Endothelial cell of hepatic sinusoid (primary cell): ENCODE data around the gene N4BP2.
"Not testable (repeated sequence)": the region's sequence is repeated elsewhere in the genome, so short reads cannot be mapped to it uniquely, and the experiment has no call there.

Experiments used
- in situ Hi-C: cut with HindIII; loops from 2 replicates; pipeline ENCODE4 v1.10.0; 2017; ENCODE audit warnings: low sequenced_read_pairs

Gene N4BP2

DNA sequence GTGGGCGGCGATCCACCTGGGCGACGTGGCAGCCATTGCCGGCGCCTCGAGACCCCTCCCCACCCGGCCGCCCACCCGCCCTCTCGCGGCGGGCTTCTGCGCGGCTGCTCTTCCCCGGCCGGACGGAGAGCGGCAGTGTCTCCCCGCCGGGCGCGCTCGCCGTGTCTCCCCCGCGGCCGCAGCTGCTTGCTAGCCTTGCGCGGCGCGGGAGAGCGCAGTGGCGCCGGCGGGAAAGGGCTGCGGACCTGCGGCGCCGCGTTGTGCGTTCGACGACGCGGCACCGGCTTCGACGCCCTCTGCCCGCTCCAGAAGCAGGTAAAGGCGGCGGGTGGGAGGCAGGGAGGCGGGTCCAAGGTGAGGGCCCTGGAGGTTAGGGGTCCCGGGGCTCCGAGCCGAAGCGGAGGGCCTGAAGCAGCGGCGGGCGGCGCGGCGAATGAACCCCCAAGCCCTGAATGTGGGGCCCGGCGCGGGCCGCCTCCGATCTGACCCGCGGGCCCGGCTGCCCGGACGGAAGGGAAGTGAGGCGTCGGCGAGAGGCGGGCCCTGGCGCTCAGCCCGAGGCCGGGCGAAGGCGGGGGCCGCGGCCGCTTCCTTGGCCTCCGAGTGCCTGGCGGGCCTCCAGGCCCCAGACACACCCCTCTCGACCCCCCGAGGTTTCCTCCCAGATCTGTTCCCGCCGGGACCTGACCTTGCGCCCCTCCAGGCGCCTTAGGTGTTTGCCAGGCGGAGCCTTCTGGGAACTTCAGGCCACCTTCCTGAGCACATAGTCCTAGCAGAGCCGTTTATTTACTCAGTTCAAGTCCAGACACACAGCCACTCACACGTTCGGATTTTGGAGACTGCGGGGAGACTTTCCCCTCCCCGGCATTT, at the start of gene N4BP2:
N4BP2 (plus strand) TSS at position 135 of the 870 bp plus-strand sequence. CDS start 40,491 bp downstream, outside the sequence.
- in situ Hi-C loops = no loop called here

DNA sequence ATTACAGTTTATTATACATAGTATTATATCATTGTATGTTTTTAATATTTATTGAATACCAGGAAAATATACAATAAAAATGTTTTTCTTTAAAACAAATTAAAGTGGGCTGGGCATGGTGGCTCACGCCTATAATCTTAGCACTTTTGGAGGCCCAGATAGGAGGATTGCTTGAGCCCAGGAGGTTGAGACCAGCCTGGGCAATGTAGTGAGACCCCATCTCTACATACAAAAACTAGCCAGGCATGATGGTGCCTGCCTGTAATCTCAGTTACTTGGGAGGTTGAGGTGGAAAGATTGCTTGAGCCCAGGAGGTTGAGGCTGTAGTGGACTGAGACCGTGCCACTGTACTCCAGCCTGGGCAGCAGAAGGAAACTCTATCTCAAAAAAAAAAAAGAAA, 40.6 kb upstream of the N4BP2 start:
- in situ Hi-C loops = no loop called here

DNA sequence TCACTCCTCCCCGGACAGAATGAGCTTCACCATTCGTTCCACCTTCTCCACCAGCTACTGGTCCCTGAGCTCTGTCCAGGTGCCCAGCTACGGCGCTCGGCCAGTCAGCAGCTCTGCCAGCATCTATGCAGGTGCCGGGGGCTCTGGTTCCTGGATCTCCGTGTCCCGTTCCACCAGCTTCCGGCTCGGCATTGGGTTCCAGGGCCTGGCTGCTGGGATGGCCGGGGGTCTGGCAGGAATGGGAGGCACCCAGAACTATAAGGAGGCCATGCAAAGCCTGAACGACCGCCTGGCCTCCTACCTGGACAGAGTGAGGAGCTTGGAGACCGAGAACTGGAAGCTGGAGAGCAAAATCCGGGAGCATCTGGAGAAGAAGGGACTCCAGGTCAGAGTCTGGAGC, 36.4 kb upstream of the N4BP2 start:
- in situ Hi-C loops = no loop called here

DNA sequence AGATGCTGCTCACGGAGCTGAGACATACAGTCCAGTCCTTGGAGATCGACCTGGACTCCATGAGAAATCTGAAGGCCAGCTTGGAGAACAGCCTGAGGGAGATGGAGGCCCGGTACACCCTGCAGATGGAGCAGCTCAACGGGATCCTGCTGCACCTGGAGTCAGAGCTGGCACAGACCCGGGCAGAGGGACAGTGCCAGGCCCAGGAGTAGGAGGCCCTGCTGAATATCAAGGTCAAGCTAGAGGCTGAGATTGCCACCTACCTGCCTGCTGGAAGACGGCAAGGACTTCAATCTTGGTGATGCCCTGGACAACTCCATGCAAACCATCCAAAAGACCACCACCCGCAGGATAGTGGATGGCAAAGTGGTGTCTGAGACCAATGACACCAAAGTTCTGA, 35.5 kb upstream of the N4BP2 start:
- in situ Hi-C loops = not testable (repeated sequence)

DNA sequence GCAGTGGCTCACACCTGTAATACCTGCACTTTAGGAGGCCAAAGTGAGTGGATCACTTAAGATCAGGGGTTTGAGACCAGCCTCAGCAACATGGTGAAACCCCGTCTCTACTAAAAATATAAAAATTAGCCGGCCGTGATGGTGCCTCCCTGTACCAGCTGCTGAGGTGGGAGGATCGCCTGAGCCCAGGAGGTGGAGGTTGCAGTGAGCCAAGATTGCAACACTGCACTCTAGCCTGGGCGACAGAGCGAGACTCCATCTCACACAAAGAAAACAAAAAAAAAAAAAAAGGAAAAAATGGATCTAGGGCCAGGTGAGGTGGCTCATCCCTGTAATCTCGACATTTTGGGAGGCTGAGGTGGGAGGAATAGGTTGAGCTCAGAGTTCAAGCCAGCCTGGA, 32.6 kb upstream of the N4BP2 start:
- in situ Hi-C loops = not testable (repeated sequence)

DNA sequence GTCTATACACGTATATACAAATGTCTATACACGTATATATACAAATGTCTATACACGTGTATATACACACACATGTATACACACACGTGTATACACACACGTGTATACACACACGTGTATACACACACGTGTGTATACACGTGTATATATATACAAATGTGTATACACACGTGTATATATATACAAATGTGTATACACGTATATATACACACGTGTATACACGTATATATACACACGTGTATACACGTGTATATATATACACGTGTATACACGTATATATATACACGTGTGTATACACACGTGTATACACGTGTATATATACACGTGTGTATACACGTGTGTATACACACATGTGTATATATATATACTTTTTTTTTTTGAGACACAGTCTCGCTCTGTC, 23.9 kb upstream of the N4BP2 start:
- in situ Hi-C loops = no loop called here

DNA sequence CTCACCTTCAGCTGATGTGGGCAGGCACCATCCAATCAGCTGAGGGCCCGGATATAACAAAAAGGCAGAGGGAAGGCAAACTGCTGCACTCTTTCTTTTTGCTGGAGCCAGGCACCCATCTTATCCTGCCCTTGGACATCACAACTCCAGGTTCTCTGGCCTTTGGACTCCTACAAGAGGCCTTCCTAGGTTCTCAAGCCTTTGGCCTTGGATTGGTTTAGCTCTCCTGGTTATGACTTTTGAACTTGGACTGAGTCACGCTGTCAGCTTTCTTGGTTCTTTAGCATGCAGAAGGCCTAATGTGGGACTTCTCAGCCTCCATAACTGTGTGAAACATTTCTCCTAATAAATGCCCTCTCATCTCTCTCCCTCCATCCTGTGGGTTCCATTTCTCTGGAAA, 23.0 kb upstream of the N4BP2 start:
- in situ Hi-C loops = no loop called here

DNA sequence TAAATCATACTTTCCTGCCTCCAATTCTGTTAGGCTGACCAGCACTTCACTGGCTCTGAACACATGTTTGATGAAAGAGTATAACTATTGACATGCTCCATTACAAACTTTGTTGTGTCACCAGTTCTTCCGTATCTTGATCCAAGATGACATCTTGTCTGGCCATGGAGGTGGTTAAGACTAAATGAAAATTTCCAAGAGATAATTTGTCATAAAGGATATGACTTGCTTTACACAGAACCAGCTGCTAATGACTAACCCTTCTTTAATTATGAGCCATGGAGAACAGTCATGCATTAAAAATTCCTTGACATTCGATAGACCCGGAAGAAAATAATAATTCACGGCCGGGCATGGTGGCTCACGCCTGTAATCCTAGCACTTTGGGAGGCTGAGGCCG, 17.7 kb upstream of the N4BP2 start:
- in situ Hi-C loops = no loop called here

DNA sequence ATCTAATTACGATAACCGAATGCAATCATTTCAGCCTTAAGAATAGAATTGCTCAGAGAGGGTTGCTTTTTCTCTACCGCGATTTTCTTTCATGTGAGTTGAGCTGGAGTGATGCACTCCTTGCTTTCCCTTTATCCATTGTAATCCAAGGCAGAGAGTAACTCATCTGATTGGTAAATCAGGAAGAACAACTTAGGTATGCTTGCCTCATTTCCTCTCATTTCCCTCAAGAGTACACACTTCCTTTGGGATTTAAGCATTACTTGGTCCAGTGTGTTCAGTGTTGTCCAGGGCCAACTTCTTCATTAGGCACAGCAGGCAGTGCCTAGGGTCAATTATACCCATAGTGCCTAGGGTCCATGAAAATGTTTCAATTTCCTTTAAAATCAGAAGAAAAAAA, 15.7 kb upstream of the N4BP2 start:
- in situ Hi-C loops = no loop called here

DNA sequence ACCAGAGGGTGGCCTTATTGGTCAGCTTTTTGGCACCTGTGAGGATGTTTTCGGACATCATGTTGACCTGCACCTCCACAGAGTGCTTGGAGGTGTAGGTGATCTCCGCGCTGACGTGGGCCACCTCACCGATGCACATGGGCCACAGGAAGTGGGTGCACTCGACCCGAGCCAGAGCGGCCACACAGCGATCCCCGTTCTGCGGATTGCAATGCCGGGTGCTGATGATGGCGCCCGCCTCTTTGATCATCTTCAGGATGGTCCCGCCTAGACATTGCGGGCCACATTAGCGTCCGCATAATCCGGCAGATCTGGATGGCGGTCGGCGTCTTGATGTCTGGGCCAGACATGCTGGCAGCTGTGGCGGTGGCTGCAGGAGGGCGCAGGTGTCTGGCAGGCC, 12.9 kb upstream of the N4BP2 start:
- in situ Hi-C loops = no loop called here

DNA sequence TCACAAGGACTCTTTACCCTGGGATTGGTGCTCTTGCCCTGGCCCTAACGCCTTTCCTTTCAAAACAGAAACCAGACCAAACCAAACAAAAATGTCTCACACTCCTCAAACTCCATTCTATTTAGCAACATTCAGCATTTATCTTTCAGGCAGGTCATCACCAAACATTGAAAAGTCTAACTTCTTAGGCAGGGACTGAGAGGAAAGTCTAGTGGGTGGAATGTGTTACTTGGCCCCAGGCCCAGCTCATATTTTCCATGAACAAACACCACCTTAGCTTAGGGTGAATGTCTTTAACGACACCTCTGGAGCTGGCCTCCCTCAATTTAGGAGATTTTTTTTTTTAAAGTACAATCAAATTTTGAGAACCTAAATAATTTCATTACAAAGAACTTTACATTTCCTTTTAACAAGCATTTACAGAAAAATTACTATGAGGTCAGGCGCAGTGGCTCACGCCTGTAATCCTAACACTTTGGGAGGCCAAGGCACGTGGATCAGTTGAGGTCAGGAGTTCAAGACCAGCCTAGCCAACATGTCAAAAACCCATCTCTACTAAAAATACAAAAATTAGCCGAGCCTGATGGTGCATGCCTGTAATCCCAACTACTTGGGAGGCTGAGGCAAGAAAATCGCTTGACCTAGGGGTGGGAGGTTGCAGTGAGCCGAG, 10.2 kb upstream of the N4BP2 start:
- in situ Hi-C loops = no loop called here

DNA sequence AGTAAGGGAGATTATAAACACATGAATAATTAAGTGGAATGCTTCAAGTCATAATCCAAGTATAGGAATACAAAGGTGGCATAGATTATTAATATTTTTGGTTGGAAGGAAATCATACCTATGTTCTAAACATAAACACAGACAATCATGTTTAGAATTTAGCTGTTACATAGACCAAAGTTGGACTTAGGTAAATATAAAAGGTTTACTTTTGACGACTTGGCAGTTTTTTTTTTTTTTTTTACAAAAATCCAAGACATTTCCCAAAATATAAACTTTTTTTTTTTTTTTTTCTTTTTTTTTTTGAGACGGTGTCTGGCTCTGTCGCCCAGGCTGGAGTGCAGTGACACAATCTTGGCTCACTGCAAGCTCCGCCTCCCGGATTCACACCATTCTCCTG, 3.5 kb upstream of the N4BP2 start:
- in situ Hi-C loops = no loop called here

DNA sequence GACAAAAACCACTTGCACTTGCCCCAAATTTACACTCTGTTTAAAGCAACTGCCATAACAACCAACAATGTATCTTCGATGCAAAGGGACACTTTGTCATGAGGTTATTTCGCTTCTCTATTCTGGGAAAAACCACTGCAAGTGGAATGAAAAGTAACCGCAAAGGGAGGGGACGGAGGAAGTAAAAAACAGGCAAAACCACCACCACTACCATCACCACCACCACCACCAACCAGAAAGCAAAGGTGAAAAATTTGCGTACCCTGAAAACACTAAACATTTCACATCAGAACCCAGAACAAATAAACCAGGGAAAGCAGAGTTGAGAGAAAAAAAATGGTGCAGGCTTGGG, 1.2 kb upstream of the N4BP2 start:
- in situ Hi-C loops = no loop called here

DNA sequence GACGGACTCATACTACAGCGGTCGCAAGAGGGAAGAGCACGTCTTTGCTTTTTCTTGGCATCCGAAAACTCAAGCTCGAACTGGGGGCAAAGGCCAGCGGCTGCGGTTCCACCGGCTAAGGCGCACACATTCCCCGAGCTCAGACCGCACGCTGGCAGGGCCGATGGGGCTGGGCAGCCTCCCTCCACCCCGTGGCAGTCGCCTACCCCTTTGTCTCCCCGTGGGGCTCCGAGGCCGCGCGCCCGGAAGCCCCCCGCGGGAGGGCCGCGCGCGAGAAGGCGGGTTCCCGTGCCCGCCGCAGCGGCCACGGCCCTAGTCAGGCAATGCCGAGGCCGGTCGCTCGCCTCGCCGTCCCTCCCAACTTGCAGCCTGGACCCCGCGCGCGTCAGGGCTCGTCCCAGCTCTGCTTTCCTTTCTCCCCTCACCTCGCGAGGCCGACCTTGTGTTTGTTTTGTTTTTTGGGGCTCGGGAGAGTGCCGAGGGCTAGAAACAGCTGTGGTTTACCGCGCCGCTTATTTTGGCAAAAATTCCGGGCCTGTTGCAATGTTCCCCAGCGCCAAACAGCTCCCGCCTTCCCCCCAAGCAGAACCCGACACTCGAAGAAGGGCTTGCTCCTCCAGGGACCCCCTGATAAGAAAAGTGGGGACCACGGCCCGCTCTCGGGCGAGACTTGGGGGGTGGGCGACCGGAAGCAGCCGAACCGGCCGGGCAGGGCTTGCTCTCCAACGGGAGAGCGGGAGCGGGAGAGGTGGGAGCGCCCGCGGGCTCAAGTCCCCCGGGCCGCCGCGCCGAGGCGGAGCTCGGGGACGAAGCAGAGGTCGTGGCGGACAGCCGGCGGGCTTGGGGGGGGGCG, 561 bp upstream of the N4BP2 start:
- in situ Hi-C loops = no loop called here

DNA sequence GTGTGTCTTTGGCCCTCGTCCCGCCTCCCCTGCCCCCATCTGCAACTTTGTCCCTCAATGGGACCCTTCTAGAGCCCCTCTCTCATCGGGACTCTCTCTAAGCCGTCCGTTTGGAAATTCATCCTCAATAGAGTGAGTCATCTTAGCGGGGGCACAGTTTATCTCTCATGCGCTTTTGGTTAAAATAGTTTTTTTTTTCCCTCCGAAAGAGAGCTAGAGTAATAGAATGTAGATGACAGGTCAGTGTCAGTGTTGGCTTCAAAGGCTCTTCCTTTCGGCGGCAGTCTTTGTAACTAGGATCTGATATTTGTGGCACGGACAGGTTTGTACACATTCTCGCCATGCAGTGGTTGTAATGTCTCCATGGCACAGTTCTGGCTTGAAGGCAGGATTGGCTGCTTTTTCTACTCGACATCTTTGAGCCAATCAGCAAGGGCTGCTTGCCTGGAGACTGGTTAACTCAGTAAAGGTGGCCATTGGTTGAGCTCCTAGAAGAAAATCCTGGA, 989 bp downstream of the N4BP2 start:
- in situ Hi-C loops = no loop called here

DNA sequence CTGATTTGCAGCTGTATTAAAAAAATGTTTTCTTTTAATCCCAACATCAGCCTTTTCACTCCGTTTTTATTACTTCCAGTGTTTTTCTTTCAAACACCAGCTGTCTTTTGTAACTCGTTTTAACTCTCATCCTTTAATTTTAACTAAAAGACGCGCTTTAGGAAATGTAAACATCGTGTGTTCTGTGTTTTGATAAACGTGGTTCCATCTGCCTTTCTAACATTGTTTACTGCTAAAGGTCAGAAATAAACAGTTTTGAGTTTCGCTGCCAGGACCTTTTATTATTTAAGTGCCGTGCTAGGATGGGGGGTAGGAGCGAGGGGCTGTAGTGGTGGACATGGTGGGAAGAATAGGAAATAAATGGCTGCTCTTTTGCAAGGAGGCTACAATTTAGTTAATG, 1.5 kb downstream of the N4BP2 start:
- in situ Hi-C loops = no loop called here

DNA sequence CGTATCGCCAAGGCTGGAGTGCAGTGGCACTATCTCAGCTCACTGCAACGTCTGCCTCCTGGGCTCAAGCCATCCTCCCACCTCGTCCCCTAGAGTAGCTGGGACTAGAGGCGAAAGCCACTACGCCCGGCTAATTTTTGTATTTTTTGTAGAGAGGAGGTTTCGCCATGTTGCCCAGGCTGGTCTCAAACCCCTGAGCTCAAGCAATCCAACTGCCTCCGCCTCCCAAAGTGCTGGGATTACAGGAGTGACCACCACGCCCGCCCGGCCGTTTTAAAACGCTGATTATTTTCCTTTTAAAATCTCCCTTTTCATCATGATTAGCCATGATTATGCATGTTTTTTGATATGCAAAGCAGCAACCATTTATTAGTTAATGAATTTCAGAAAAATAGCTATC, 2.2 kb downstream of the N4BP2 start:
- in situ Hi-C loops = no loop called here

DNA sequence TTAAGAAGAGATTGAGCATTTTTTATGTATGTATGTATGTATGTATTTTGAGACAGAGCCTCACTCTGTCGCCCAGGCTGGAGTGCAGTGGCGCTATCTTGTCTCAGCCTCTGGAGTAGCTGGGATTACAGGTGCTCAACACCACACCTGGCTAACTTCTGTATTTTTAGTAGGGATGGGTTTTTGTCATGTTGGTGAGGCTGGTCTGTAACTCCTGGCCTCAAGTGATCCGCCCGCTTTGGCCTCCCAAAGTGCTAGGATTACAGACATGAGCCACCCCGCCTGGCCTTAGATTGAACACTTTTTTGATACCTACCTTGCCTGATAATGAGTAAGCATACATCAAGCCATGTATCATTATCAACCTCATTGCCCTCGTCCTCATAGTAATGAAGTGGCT, 2.7 kb downstream of the N4BP2 start:
- in situ Hi-C loops = no loop called here

DNA sequence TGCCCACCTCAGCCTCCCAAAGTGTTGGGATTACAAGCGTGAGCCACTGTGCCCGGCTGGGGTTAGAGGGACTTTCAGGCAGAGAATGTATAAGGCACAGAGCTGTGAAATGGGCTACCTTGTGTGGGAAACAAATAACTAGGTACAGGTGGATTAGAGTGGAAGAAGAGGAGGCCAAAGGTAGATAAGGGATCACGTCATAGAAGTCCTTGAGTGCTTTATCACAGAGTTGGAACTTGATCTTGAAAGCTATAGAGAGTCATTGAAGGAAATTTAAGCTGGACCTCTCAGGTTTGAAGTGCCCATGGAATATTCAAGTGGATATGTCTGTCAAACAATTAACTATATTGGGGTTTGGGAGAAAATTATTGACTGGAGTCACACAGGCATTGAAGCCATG, 8.4 kb downstream of the N4BP2 start:
- in situ Hi-C loops = no loop called here

DNA sequence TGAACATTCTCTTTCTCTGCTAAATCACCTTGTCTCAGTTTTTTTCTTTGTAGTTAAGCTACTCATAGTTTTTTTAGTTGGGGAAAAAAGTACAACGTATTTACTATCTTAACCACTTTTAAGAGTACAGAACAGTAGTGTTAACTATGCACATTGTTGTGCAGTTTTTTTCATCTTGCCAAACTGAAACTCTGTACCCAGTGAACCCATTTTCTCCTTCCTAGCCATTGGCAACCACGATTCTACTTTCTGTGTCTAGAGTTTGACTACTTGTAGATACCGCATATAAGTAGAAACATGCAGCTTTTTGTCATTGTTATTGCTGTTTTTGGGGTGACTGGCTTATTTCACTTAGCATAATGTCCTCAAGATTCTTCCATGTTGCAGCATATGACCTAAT, 10.0 kb downstream of the N4BP2 start:
- in situ Hi-C loops = no loop called here

DNA sequence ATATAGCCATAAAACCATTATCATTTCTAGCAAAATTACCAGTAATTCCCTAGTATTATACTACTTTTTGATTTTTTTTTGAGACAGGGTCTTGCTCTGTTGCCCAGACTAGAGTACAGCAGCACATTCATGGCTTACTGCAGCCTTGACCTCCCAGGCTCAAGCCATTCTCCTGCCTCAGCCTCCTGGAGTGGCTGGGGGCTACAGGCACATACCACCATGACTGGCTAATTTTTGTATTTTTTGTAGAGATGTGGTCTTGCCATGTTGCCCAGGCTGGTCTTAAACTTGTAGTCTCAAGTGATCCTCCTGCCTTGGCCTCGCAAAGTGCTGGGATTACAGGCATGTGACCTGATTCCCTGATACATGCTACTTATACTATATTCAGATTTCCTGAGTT, 13.7 kb downstream of the N4BP2 start:
- in situ Hi-C loops = no loop called here
